ENCODE data around the gene HSDL1.

DNA sequence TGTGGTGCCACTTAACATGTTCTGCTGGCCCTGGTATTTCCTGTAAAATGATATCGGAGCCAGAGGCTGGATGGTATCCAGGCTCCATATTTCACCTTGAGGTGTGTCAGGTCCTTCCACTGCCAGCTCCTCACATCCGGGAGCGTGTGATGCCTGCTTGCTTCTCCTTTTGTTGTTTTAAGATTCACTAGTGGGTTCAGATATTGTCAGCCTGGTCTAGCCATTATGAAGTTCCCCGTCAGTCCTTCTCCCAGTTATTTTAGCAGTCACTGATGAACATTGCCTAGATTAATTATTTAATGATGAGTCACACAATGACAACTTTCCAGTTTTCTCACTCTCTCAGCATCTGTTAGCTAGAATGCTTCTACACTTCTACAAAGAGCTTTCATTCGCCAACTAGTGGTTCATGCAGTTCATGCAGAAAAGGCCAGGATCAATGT lies 11.4 kb upstream of the HSDL1 start:
- TF ChIP-seq POLR2A (IDR thresholded peaks at IDR 0.05; ENCODE audit: extremely low read depth, insufficient read length), result no peak
- TF ChIP-seq, protein P1, sequence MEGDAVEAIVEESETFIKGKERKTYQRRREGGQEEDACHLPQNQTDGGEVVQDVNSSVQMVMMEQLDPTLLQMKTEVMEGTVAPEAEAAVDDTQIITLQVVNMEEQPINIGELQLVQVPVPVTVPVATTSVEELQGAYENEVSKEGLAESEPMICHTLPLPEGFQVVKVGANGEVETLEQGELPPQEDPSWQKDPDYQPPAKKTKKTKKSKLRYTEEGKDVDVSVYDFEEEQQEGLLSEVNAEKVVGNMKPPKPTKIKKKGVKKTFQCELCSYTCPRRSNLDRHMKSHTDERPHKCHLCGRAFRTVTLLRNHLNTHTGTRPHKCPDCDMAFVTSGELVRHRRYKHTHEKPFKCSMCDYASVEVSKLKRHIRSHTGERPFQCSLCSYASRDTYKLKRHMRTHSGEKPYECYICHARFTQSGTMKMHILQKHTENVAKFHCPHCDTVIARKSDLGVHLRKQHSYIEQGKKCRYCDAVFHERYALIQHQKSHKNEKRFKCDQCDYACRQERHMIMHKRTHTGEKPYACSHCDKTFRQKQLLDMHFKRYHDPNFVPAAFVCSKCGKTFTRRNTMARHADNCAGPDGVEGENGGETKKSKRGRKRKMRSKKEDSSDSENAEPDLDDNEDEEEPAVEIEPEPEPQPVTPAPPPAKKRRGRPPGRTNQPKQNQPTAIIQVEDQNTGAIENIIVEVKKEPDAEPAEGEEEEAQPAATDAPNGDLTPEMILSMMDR (IDR thresholded peaks at IDR 0.05; ENCODE audit: low read depth, low read length), result no peak
- no peak for TF ChIP-seq MYC (IDR thresholded peaks at IDR 0.05; ENCODE audit: low read depth, low read length)
- TF ChIP-seq, protein P2, sequence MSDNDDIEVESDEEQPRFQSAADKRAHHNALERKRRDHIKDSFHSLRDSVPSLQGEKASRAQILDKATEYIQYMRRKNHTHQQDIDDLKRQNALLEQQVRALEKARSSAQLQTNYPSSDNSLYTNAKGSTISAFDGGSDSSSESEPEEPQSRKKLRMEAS (IDR thresholded peaks at IDR 0.05; ENCODE audit: low read depth, low read length), result no peak
